Measurements from ENCODE around the gene KLHL29.

GRCh38 chr2:23657934-23658333 is 273.0 kb downstream of the KLHL29 start:
- TF ChIP-seq CTCF (conservative IDR thresholded peaks at IDR 0.05; ENCODE audit: low read depth, low read length) (no peak), EZH2 (IDR thresholded peaks at IDR 0.05; ENCODE audit: borderline replicate concordance, low read depth, low read length, poor library complexity, severe bottlenecking) (no peak)
